G401.6 (cell line): ENCODE results near the gene CCNB2.
"Not testable (repeated sequence)": the region's sequence is repeated elsewhere in the genome, so short reads cannot be mapped to it uniquely, and the experiment has no call there.

Experiments used
- FAIRE-seq: peaks from 2 replicates; lab custom pipeline; 2012; peaks lifted over from hg19 to GRCh38; lab: Jason Lieb, UNC

Gene CCNB2

GRCh38 chr15:59137566-59137965 is 32.6 kb downstream of the CCNB2 start:
- FAIRE-seq: no peak

- no peak for FAIRE-seq
Observed at GRCh38 chr15:59138243-59138642, 33.3 kb downstream of the CCNB2 start.

DNA sequence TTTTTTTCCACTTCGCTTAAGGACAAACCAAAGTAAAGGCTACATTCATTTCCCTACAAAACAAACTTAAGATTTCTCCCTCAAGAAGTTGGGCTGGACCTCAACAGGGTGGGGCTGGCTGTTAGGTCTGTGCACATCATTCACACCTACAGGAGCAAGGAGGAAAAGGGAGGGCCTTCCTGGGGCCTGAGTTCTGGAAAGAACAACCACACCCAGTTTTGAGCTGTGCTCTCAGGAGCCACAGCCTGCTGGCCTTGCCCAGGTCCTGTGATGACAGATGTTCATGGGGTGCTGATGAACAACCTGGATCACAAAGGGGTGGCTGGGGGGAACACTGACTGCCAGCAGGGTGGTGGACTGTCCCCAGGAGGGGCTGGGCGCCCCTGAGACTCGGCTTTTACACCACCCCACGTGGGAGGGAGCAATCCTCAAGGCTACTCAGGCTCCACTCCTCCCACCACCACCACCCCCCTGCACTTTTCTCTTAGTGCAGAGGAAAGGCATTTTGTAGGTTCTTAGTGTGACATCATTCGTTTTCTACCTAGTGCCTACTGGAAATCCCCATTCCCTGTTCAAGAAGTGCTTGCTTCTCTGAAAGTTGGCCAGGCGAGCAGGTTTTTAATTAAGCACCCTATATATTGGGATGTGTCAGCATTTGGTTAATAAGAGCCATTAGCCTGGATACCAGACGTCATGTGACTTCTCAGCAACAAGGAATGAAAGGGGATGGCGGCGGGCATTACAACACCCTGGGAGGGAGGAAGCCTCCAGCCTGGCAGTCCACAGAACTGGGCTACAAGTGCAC is 35.7 kb downstream of the CCNB2 start:
- FAIRE-seq: no peak

- no peak for FAIRE-seq
Observed at GRCh38 chr15:59143281-59143680, 38.3 kb downstream of the CCNB2 start.

DNA sequence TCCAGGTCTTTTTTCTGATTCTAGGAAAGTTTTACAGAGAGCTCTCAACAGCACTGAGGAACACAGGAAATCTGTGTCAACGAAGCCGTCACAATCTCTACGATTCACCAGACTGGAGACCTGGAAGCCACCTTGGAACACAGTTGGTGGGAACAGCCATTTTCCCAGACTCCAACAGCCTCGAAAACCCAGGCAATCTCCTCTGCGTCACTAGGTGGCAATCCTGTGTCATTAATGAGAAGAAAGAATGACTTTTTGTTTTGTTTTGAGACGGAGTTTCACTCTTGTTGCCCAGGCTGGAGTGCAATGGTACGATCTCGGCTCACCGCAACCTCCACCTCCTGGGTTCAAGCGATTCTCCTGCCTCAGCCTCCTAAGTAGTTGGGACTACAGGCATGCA is 39.6 kb downstream of the CCNB2 start:
- FAIRE-seq: not testable (repeated sequence)

DNA sequence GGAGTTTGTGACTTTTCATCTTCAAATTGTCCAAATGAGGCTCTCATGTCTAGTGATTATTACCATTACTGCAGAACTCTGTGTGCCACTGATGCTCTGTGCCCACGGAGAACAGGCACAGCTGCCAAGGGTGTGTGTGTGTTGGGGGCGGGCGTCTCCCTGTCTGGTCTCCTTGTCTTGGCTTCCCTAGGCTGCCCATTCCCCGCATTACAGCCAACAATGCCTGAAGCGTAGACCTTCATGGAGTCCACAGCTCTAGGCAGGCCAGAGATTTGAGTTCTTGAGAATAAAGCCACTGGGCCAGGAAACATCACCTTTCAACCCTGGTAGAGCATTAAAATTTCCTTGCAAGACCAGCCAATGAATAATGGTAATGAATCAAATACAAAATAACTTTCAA is 42.7 kb downstream of the CCNB2 start:
- FAIRE-seq: no peak

GRCh38 chr15:59148153-59148833 is 43.3 kb downstream of the CCNB2 start:
- FAIRE-seq: no peak

- FAIRE-seq: no peak
Observed at GRCh38 chr15:59150185-59150584, 45.2 kb downstream of the CCNB2 start.

DNA sequence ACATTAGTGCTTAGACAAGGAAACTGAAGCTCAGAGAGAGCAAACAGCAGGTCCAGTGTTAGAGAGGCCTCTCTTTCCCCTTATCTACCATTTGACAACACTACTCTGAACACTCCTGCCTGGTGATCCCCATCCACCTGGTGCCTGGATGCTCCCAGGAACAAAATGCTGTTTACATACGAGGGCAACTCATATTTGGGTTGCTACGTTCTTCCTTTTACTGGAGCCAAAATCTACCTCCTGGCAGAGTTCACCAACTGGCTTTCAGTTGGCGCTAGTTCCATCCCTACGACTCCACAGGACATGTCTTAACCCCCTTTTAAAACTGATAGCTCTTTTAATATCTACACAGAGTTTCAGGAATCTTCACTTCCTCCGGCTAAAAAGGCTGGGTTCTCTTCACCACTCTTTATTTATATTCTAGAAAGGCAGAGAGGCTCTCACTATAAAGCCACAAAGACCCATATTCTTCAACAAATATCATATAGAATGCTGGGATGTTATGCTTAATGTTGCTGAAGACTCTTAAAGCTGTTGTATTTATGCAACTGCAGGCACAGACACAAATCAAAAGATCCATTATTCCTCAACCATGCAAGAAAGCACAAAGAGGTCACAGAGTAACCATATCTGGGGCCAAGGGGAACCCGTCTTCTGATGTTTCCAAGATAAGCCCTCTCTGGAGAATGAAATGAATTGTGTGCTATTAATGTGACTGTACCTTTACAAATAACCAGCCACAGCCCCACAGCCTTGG is 47.9 kb downstream of the CCNB2 start:
- no peak for FAIRE-seq

DNA sequence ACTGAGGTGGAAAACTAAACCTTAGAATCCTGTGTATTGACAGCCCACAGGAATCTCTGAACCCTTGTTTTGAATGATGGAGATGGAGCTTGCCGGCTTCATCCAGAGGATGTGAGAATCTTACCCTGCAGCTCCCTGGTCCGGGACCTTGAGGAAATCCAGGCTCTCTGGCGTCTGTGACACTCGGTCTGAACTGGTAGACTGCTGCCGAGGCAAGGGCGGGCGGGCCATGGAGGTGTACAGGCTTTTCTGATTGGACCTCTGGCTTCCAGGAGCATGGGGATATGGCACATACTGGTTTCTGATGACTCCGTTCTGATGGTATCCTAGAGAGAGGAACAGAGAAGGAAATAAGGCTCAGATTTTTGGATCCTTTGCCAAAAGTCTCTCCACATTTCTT is 48.5 kb downstream of the CCNB2 start:
- no peak for FAIRE-seq

GRCh38 chr15:59154243-59154642 is 49.3 kb downstream of the CCNB2 start:
- no peak for FAIRE-seq

- FAIRE-seq: no peak
Observed at GRCh38 chr15:59155431-59155830, 50.5 kb downstream of the CCNB2 start.

GRCh38 chr15:59157396-59157795 is 52.5 kb downstream of the CCNB2 start:
- FAIRE-seq: no peak

GRCh38 chr15:59157840-59158700 is 53.1 kb downstream of the CCNB2 start:
- no peak for FAIRE-seq

DNA sequence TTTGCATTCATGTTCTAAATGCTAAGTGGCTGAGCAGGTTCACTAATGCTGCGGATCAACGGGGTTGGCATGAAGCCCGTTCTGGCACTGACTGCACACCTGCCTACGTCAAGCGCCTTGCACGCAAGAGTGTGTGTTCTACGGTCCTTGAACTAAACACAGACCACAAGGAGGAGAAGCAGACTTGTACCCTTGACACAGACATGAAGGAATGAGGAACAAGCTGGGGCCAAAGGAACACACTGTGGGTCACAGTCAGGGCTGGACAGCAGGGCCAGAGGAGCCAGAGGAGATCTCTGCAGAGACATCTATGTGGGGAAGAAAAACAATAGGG is 53.7 kb downstream of the CCNB2 start:
- FAIRE-seq: no peak

DNA sequence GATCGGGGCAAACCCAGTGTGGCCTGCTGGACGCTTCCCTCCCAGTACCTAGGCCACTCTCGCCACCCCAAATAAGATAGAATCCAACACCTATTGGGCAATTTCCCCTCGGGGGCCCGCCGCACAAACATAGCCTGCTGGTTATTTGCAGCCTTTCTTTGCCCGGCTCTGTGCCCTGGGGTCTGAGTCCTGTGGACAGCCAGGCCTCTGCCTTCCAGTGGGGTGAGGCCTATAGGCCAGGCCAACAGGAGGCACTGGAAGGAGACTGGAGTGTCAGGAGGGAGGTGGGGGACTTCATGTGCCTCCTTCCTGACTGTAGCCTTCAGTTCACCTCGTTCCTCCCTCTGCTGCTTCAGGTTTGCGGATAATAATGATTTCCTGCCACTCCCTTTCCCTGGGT is 54.3 kb downstream of the CCNB2 start:
- no peak for FAIRE-seq

DNA sequence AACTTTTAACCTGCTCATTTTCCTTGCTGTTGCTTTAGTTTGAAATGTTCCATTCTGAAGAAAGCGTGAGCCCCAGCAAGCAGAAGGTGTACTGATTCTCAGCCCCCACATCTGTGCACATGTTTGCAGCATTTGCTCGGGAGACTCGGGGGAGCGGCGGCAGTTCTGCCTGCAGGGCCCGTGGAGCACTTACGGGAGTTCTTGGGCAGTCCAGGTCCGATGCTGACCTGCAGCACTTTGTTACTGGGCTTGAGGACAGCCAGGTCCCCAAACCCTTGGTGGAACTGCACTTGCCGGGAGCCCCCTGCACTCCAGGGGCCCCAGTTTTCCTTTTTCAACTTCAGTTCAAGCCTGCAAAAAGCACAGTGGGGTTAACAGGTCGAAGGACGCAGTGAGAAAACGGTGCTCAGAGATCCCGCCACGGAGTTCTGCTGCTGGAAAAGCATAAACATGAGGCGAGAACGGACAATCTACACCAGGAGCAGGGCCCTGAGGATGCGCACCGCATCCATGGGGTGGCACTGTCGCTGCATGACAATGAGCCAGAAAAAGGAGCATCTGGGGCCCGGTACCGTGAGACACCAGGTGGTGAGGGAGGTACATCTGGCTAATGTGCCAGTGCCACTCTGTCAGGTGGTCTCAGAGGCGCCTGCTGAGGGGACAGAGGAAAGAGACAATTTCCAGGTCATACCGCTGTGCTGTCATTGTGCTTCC is 56.1 kb downstream of the CCNB2 start:
- FAIRE-seq: no peak

- not testable (repeated sequence) for FAIRE-seq
Observed at GRCh38 chr15:59162080-59162479, 57.1 kb downstream of the CCNB2 start.

DNA sequence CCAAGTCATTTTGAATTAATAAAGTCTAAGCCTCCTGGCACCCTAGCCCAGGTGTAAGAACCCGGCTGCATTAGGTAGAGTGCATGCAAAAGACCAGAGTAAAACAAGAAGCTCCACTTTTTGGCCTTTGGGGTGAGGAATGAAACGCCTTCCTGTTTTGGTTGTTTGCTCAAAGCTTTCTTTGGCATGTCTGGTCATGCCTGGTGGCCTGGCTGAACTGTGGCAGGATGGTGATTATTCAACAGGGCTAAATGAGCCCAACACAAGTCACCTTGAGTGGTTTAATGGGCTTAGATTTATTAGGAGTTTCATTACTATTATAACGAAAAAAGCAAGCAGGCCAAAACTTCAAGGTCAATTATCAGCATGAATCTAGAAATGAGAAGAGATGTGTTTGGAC is 60.8 kb downstream of the CCNB2 start:
- FAIRE-seq: no peak

- no peak for FAIRE-seq
Observed at GRCh38 chr15:59166166-59166565, 61.2 kb downstream of the CCNB2 start.

- no peak for FAIRE-seq
Observed at GRCh38 chr15:59166601-59167265, 61.8 kb downstream of the CCNB2 start.
